T-helper 2 cell (primary cell): ENCODE results near the gene NDUFV1.
"Not testable (repeated sequence)": the region's sequence is repeated elsewhere in the genome, so short reads cannot be mapped to it uniquely, and the experiment has no call there.

Experiments used
- DNase-seq, 5 experiments: peaks; one replicate each; pipeline versions ENCODE4 v3.0.0 to v3.0.0-alpha.2; 2012 to 2022

Gene NDUFV1

DNA sequence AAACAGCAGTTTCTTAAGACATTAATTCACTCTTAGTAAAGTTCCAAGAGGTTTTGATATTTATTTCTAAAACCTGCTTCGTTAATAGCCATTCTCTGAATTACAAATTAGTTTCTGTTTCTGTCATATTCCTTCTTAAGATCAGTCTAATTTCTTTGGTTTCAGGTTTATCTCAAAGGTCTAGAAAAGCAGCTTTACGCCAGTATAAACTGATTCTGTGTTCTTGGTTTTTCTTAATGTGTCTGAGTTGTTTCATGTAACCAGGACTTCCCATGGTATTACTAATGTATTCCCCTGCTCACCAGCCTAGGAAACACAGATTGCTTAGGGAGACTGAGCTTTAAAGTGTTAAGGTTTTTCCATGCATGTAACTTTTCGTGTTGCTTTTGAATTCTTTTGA is 50.6 kb downstream of the NDUFV1 start:
- peak in 1 of 5 experiments; percentile 56 for DNase-seq

DNA sequence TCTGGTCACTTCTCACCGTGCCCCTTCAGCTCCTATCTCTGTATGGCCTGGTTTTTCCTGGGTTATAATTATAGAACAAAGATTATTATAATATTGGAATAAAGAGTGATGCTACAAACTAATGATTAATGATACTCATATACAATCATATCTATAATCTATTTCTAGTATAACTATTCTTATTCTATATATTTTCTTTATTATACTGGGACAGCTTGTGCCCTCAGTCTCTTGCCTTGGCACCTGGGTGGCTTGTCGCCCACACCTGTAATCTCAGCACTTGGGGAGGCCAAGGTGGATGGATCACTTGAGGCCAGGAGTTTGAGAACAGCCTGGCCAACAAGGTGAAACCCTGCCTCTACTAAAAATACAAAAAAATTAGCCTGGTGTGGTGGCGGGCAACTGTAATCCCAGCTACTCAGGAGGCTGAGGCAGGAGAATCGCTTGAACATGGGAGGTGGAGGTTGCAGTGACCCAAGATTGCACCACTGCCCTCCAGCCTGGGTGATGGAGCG is 53.0 kb downstream of the NDUFV1 start:
- not testable (repeated sequence) for DNase-seq

DNA sequence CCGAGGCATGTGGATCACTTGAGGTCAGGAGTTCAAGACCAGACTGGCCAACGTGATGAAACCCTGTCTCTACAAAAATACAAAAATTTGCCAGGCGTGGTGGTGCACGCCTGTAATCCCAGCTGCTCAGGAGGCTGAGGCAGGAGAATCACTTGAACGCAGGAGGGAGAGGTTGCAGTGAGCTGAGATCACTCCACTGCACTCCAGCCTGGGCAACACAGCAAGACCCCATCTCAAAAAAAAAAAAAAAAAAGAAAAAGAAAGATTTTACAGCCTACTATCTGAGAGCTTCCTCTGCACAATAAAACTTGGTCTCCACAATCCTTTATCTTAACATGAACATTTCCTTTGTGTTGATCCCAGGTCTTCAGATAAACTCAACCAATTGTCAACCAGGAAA is 54.0 kb downstream of the NDUFV1 start:
- DNase-seq, result not testable (repeated sequence)
